GM06990 (cell line): Measurements from ENCODE around the gene ERLIN1.
A peak's percentile ranks its signal among the peaks of the same experiment; 100 is the strongest.

Source experiments
- DNase-seq: peaks from one replicate; pipeline ENCODE4 v3.0.0-alpha.2; 2011; ENCODE audit not compliant: insufficient read length; ENCODE audit errors: extremely low read depth
- H3K27me3 ChIP-seq: replicated peaks from 2 replicates; pipeline ENCODE4 v1.6.0; 2011; ENCODE audit warnings: low read length; ENCODE audit not compliant: control insufficient read depth, insufficient read depth
- H3K36me3 ChIP-seq: 2 replicates; pipeline ENCODE4 v1.5.1; 2011; ENCODE audit warnings: low read length; ENCODE audit not compliant: control insufficient read depth, insufficient read depth
- H3K4me3 ChIP-seq: replicated peaks from 2 replicates; pipeline ENCODE4 v1.5.1; 2011; ENCODE audit warnings: low read depth, mild to moderate bottlenecking, control low read depth, low read length
- TF ChIP-seq, protein P1 (sequence below): IDR thresholded peaks from 2 replicates; pipeline ENCODE4 v1.5.1; 2011; ENCODE audit warnings: low read length, control low read depth, mild to moderate bottlenecking, inconsistent platforms; ENCODE audit not compliant: insufficient read depth, poor library complexity, severe bottlenecking

The ERLIN1 gene

DNA sequence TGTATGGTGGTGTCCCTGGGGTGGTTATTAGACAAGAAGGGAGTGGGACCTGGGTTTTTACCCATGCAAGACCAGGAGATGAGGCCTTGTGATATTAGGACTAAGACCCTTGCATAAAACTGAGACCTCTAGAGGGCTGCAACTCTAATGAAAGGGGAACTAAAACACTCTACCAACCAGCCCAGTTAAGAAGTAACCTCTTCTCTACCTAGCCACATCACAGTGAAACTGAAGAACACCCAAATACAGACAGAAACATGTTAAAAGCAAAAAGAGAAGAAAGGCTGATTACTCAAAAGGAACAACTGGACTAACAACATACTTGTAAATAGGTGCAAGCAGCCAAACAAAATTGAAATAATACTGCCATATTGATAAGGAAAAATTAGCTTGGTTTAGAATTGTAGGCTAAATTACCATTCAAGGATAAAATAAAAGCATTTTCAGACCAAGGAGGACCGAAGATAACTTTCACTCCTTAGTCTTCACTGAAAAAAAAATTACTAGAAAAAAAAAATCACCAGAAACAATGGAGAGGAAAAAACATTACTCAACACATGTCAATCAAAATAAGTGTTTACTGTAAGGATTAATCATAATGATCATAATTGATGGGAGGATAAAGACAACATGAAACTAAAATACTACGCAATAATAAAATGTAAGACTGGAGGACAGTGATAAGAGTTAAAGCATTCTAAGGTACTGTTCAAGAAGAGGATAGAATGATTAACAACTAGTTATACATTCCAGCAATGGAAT, 27.6 kb downstream of the ERLIN1 start:
- no peaks in the 10 kb centered on the region for H3K36me3 ChIP-seq
- H3K4me3 ChIP-seq: no peak overlapping the region
- DNase-seq: peak; percentile 60
- TF ChIP-seq, protein P1, sequence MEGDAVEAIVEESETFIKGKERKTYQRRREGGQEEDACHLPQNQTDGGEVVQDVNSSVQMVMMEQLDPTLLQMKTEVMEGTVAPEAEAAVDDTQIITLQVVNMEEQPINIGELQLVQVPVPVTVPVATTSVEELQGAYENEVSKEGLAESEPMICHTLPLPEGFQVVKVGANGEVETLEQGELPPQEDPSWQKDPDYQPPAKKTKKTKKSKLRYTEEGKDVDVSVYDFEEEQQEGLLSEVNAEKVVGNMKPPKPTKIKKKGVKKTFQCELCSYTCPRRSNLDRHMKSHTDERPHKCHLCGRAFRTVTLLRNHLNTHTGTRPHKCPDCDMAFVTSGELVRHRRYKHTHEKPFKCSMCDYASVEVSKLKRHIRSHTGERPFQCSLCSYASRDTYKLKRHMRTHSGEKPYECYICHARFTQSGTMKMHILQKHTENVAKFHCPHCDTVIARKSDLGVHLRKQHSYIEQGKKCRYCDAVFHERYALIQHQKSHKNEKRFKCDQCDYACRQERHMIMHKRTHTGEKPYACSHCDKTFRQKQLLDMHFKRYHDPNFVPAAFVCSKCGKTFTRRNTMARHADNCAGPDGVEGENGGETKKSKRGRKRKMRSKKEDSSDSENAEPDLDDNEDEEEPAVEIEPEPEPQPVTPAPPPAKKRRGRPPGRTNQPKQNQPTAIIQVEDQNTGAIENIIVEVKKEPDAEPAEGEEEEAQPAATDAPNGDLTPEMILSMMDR: peak; percentile 37
- no peaks in the 10 kb centered on the region for H3K27me3 ChIP-seq

GRCh38 chr10:100157156-100157555, 28.7 kb downstream of the ERLIN1 start:
- no peaks in the 10 kb centered on the region; the same call in 1 of the 2 replicates for H3K36me3 ChIP-seq
- DNase-seq: no peak
- H3K27me3 ChIP-seq: no peaks in the 10 kb centered on the region
- H3K4me3 ChIP-seq: no peak overlapping the region
- TF ChIP-seq, protein P1: no peak

- TF ChIP-seq, protein P1: no peak
- Histone ChIP-seq H3K36me3 (peaks cover 6% of the 10 kb centered on the region), H3K27me3 (no peaks in the 10 kb centered on the region), H3K4me3 (no peak overlapping the region)
- no peak for DNase-seq
Measured at GRCh38 chr10:100155936-100156335, 29.9 kb downstream of the ERLIN1 start.

DNA sequence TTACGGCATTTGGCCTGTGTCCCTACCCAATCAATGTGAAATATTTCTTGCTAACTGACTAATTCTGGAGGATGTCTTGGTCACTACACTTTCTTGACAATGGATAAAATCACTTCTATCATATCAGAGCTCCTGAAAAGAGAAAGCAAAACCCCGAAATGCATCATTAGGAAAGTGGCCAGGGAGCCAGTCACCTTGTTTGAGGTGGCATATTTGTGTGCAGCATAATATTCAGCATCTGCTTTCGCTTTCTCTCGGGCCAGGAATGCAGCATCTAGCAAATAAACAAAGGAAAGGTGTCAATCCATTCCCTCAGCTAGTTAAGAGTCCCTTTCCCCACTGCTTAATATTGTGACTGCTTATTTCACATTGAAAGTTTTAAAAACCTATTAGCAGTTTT, 31.2 kb downstream of the ERLIN1 start:
- DNase-seq: no peak
- Histone ChIP-seq H3K36me3 (peaks cover 6% of the 10 kb centered on the region), H3K27me3 (no peaks in the 10 kb centered on the region), H3K4me3 (no peak overlapping the region)
- TF ChIP-seq, protein P1: no peak

- DNase-seq: no peak
Measured at GRCh38 chr10:100153239-100153825, 32.5 kb downstream of the ERLIN1 start.

More at GRCh38 chr10:100153239-100153825, 32.5 kb downstream of the ERLIN1 start:
- TF ChIP-seq, protein P1: no peak
- Histone ChIP-seq H3K27me3 (no peaks in the 10 kb centered on the region), H3K4me3 (no peak overlapping the region), H3K36me3 (peaks cover 6% of the 10 kb centered on the region)
